B cell (primary cell): Measurements from ENCODE around the gene SCFD2.

ENCODE experiments used
- EZH2 ChIP-seq: IDR thresholded peaks from 2 replicates; pipeline ENCODE4 v1.6.1; 2012; ENCODE audit warnings: borderline replicate concordance, low read depth, mild to moderate bottlenecking, moderate library complexity, low read length; ENCODE audit not compliant: insufficient read depth, poor library complexity, severe bottlenecking
- TF ChIP-seq, protein P1 (sequence below): fragments of 200-600 bp; IDR thresholded peaks from one replicate; pipeline ENCODE4 v1.8.0; 2022; ENCODE audit warnings: antibody characterized with exemption, mild to moderate bottlenecking

DNA sequence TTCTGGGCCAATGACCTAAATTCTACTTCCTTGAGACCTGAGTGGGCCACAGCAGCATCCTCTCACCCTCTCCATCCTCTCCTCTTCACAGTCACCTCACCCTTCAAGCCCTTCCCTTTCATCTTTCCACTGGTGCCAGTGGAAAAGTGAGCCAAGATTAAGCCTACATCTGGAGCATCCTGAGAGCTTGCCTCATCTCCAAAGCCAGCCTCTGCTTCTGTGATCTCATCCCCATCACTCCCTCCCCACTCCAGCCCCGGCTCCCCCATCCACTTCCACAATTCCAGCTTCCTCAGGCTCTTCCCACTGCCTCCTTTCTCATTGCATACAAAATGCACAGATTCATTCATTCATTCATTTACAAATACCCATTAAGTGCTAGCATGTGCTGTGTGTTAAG is 513.8 kb downstream of the SCFD2 start:
- TF ChIP-seq, protein P1, sequence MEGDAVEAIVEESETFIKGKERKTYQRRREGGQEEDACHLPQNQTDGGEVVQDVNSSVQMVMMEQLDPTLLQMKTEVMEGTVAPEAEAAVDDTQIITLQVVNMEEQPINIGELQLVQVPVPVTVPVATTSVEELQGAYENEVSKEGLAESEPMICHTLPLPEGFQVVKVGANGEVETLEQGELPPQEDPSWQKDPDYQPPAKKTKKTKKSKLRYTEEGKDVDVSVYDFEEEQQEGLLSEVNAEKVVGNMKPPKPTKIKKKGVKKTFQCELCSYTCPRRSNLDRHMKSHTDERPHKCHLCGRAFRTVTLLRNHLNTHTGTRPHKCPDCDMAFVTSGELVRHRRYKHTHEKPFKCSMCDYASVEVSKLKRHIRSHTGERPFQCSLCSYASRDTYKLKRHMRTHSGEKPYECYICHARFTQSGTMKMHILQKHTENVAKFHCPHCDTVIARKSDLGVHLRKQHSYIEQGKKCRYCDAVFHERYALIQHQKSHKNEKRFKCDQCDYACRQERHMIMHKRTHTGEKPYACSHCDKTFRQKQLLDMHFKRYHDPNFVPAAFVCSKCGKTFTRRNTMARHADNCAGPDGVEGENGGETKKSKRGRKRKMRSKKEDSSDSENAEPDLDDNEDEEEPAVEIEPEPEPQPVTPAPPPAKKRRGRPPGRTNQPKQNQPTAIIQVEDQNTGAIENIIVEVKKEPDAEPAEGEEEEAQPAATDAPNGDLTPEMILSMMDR = no peak
- TF ChIP-seq EZH2 = no peak
